ENCODE measurements around the gene CYTIP.

The CYTIP gene

DNA sequence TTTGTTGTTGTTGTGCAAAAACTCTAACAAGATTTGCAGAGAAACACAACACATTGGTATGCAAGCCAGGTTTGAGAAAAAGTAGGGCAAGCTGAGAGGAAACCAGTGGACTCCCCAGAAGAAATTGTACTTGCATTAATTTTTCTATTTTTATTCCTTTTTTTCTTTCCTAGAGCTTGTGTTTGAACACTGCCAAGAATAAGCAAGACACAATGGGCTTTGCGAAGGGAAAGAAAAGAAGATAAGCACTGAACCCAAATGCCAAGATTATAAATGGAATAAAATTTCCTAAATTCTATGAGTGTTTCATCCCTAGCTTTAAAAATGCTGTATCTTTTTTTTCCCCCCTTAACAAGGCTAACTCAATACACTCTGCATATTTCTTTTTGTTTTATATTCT lies 17.0 kb upstream of the CYTIP start:
- no peak for DNase-seq

DNA sequence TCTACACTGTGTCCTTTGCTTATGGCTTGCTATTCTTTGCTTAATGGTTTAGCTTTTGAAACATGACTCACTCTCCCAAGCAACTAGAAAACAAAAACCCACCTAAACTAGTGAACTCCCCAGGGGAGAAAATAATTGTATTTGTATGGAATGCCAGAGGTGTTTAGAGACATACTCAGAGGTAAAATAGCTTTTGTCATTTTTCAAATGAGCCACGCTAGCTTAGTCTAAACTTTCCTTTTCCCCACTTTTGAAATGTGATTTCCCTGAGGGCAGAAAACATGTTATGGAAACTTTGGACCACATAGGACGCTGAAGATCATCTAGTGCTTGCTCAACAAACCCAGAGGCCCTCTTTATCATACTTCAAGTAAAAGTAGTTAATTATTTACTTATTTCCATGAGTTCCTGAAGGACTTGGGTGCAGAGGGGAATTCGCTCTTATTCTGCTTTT lies 16.5 kb upstream of the CYTIP start:
- DNase-seq: no peak

DNA sequence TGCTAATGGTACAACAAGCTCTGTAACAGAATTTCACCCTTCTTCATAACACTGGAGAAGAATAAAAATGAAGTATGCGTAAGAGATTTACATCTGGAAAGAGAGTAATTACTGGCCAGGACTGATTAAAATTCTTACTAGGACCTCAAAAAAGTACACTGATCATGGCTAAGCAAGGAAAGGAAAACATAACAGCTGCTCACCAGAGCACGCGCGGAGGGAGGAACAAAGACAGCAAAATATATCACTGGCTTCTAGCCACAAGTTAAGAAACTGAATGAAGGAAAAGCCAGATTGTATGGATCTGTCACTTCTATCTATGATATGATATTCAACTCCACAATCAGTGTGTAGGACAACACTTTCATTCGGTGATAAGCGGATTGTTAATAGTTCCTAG lies 15.6 kb upstream of the CYTIP start:
- DNase-seq: no peak

DNA sequence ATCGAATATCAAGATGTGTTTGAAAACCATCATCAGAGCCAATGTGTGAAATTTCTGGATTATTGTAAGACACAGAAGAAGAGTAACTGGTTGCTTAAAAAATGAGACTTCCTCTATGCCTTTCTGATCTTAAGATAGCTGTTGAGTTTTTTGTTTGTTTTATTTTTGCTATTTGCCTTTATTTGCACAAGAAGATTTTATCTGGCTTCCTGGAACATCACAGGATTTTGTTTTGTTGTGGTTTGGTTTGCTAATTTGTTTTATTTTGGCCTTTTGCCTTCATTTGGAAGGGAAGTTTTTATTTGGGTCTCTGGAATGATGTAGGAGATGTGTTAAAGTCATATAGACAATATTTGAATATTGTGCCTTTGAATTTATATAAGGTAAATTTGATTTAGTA lies 3.9 kb upstream of the CYTIP start:
- DNase-seq: no peak

DNA sequence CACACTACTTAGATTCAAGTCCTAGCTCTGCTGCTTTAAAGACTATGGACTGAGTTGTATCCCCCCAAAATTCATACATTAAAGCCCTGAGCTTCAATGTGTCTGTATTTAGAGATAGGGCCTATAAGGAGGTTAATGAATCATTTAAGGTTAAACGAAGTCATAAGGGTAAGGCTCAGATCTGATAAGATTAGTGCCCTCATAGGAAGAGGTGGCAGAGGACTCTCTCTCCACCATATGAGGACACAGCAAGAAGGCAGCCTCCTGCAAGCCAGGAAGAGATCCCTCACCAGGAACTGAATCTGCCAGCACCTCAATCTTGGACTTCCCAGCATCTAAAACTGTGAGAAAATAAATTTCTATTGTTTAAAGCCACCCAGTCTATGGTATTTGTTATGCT lies 3.1 kb upstream of the CYTIP start:
- no peak for DNase-seq

DNA sequence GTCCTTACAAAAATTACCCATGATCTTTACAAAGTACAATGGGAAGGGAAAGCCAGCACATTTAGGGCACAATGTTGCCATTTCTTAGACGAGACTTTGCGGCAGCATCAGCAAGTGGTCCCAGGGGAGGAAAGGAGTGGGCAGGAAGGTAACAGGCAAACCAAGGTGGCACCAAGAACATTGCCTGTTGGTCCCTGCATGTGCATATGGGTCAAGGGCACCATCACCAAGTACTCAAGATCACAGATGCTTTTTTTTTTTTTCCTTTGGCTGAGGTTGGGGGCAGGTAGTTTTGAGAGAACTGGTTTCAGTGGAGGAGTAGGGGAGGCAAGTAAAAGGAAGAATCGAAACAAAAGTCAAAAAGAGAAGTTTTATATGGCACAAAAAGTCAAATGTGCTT lies 752 bp upstream of the CYTIP start:
- no peak for DNase-seq

DNA sequence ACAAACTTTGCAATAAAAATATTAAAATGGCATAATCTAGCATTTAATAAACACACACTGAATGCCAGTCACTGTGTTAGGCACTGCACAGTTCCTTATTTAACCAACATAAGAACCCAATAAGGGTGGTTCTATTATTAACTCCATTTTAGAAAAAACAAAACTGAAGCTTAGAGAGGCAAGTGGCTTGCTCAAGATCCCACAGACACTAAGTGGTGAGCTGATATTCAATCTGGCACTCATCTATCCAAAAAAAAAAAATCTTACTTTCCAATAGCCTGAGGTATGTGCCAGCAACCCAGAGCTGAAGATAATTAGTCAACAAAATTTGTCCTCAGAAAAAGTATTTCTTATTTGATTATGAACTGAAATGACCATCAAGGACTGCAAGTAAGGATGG lies 799 bp downstream of the CYTIP start:
- DNase-seq: no peak

DNA sequence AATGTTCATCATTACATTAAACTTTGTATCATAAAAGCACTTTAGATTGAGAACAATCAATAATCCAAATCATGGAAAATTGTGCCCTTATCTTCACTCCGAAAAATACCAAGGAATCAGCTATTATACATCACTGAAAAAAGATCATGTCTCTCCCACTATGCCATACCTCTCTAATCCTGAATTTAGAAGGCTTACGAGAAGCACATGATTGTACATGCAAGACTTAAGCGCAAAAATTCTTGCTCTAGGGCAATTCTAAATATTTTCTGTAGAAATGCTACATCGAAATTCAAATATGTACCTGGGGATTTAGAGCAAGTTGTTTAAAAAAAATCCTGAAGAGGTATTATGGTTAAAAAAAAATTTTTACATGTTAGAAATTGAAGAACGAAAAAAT lies 1.3 kb downstream of the CYTIP start:
- DNase-seq: no peak

DNA sequence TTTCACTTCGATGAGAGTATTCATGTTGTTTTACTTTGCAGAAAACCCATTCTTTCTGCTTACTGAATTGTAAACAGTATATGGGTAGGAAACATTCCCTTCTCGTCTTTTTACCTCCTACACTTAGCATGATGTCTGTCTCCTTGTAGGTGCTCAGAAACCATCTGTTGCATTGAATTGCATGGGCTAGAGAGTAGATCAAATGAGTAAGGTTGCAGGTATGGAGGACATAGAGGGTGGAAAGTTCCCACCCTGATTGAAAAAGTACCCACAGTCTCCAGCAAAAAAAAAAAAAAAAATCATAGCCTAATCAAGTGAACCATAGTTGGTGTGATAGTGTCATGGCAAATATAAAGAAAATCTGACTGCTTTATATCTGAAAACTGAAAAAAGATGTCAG lies 1.7 kb downstream of the CYTIP start:
- DNase-seq: no peak

DNA sequence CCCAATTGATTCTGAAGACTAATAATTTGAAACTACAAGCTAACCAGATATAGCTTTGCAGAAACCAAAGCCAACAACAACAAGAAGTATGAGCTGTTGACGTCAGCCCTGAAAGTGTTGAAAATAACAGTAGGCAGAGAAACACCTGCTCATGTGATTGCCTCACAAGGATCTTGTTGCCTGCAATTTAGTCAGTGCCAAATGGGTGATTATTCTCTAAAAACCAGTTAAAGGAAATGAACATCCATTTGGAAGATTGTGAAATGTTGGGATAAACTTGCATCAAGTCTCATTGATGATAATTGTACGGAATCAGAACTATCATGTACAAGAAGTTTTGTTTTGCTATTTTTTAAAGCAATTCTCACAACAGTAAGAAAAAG lies 2.8 kb downstream of the CYTIP start:
- DNase-seq: no peak

DNA sequence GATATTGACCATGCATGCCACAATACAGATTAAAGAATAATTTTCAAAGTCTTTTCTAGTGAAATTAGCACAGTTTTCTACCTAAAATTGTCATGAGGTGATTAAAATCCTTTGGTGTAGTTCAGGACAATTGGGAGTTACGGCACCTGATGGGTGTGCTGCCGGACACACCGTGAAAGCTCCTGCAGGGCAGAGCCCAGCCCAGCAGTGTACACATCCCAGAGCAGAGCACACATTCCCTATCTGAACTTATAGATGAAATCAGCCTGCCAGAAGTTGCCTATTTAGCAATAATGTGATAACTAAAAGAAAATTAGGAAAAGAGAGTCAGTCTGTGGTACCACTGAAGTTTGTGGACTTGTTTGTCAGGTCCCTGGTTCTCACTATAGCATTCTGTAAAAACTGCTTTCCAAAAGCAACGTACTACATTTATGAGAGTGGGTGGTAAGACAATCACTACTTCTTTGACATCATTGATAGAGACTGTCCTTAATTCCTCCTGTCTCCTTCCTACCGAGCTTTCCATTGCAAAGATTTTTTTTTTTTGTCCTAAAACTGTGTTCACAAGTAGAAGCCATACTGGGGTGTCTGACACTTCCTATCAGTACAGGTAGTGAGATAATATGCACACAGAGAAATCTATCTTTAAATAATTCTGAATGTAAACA lies 3.4 kb downstream of the CYTIP start:
- DNase-seq: no peak

DNA sequence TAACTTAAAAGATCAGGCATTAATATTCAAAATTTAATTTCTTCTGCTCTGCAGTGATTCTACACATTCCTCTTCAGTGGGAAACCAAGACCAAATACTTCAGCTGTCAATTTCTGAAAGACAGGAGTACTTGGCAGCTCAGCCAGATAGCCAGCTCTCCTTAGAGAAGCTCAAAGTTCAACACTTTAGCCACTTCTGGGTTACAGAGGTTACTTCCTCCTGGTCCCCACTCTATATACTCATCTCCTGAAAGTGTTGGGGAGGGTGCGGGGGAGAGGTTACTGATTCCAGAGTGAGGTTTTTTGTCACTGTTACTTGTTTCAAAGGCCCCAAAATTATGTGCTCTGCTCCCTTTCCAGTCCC lies 4.1 kb downstream of the CYTIP start:
- no peak for DNase-seq

DNA sequence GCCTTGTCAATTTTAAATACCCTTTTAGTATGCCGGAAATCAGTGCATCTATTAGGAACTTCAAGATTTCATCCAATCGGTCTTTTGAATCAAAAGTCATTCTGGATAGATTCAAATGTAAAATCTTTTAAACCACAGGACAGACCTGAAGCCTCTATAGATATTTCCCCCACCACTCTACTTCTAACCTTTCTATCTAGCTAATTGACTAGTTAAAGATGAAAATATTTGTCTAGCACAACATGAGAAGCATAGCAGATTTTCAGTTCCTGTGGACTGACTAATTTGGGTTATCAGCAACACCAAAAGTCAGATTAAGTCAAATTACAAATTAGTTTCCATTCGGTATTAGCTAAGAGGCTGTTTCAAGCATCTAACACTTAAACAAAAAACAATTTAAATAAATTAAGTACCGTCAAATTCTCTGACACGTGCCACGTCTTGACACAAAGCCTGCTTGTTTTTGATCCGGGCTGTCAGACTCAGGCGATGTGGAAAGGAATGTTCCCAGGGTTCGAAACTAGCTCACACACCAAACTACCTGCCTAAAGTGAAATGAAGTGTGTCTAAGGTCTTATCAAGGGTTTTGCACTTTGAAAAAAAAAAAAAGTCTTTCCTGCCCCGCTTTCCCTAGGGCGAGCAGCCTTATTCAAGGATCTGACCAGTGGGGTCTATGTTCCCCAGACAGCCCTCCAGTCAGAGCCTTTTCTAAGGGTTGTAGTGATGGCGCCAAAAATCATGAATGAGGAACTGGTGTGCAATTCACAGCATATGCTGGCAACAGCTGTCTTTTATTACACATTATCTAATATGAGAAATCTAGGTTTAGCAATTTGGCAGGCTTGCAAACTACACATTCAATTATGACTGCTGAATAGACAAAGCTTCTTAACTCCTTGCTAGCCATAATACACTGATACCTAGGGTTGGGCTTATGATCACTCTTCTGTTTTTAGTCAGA lies 4.7 kb downstream of the CYTIP start:
- DNase-seq: no peak

DNA sequence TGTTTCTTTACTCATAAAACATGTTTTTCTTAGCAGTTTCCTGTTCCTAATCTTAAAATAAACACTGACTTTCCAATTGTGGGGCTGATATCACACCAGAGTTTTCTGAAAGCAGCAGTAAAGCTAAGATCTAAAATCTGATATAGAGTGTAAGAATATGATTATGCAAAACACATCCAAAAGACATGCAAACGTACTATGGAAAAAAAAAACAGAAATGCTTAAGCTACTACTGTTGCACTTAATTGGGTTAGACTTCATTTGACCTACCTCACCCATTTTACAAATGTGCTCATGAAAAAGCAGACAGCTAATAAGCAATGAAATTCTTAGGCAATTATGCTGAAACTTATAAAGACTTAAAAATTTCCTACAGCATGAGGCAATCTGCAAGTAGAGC lies 10.5 kb downstream of the CYTIP start:
- no peak for DNase-seq

DNA sequence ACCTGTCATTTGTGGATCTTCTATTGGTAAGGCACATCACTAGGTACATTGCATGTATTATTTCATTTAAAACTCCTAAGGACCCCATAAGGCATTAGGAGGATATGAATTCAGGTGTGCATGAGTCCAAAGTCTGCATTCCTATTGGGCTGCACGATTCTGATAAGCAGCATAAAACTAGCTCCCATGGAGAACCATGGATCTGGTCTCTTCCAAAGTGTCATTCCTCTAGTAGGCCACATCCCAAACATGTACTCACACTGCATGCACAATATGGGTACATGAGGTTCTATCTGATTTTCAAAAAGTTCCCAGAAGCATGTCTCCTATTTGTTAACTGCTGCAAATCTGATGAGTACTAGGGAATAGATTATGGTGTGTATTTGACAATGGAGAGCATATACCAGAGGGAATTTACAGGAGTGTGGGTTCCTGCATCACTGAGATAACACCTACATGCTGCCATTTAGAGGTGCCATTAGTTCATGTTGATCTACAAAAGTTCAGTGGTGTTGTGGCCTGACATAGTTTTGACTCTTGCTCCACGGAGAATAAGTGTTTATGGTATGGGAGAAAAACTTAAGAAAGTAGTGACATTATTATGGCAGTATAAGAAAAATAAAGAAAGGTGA lies 11.3 kb downstream of the CYTIP start:
- no peak for DNase-seq

DNA sequence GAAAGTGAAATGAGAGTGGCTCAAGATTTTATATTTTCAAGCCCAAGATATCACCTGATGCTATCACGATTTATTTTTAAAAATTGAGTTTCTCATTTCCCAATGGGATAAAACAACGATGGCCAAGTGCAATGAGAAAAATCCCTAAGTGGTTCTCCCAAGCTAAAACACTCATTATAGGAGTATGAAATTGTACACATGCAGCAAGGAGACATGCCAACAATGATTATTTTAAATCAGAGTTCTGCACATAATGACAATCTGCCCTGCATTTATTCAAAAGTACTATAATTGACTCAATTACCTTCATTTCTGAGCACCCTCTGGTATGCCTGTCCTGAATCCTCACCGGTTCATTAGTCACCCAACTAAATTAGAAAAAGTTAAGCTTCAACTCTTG lies 12.7 kb downstream of the CYTIP start:
- DNase-seq: no peak

DNA sequence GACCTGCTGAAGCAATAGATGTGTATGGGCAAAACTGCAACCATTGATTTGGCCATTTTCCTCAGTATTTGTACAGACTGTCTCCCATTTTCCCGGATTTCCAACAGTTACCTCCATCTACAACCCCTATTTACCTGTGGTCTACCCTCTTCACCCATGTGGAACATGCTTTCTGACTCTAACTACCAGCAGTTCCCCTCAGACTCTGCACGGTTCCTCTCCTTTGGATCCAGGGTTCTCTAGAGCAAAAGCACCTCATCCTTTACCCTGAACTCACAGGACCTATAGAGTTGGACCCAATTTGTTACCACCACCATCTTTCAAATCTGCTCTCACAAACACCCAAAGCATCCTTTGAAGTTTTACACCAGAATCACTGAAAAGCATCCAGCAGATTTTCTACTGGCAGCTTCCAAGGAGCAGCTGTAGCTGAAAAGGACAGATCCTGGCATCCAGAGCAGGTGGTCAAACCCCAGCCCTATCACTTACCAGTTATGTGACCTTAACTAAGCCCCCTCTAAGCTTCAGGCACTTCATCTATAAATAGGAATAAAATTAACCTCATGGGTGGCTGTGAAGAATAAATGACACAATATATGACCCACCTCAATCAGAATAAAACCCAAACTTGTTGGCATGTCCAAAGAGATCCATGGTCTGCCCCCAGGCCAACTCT lies 15.3 kb downstream of the CYTIP start:
- no peak for DNase-seq

DNA sequence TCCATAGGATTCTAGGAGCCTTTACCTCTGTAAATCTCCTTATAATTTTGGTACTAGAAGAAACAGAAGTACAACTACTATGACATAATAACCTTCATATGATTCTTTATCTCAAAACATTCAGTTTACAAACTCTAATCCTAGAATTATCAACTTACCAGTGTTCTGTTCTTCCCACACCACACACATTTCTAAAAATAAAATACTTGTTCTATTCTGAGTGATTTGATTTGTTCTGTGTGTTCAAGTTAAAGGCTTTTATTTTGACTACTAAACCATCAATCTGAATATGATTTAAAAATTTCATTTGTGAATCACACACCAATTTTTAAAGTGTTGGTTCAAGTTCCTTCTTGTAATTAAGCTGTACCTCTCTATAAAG lies 16.0 kb downstream of the CYTIP start:
- no peak for DNase-seq

DNA sequence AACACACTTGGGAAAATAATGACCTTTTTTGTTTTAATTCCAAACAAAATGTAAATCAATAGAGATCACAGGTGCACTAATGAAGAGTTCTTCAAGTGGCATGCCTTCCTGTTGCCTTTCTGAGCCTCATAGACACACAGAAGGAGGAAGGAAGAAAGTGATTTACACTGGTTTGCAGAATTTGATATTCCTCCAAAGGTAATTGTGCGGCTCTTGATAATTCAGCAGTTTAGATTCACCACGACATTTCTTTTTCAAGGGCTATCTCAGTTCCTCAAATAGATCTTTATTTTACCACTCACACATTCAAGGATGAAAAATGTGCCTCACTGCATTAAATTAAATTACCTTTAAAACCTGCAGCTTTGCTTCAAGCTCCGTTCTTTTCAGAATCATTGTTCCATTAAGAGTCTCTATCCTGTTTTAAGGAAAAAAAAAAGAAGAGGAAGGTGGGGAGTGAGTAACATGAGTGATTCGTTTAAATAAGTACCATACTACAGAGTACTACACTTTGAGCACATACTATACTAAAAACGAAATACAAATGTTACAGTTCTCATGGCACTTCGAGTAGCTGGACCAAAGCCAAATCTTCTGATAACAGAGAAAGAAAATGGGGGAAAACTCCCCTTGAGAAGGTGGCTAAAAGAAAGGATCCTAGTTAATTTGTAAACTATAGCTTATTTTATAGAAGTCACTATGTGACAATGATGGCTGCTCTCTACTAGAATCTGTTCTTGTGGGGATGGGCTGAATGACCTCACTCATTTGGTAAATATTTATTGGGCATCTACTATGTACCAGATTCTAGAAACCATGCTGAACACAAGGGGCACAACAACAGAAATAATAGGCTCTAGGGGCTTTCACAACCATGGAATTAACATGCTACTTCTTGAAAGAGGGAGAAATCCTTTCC lies 16.6 kb downstream of the CYTIP start:
- DNase-seq: no peak

DNA sequence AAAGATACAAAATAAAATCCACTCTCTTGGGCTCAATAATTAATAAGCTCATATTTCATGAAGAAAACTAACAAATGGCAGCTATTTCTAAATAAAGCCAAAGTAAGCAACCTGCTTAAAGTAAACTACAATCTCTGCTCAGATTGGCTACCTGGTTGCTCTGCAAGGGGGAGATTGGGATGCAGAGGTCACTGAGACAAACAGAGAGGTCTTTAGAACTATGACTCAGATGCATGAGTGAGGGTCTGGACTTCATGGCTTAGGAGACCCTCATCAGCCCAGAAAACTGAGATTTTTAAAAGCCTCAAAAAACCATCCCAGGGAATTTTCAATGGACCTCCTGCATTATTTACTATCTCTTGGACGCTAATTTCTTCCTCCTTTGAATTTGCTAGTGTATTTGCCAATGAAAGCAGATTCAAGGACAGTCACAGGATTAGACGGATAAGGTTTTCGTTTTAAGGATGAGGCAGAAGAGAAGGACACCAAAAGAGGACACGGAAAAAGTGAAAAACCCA lies 17.4 kb downstream of the CYTIP start:
- no peak for DNase-seq

DNA sequence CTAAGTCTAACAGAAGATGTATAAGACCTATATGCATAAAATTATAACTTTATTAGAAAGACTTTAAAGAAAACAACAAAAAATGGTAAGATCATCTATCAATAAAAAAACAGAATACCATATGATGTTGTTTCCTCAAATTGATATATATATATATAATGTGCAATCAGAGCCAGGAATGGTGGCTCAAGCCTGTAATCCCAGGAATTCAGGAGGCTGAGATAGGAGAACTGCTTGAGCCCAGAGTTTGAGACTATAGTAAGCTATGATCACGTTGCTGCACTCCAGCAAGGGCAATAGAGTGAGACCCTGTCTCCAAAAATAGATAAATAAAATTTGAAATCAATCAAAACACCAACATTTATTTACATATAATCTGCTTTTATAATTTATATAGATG lies 19.5 kb downstream of the CYTIP start:
- DNase-seq: no peak

DNA sequence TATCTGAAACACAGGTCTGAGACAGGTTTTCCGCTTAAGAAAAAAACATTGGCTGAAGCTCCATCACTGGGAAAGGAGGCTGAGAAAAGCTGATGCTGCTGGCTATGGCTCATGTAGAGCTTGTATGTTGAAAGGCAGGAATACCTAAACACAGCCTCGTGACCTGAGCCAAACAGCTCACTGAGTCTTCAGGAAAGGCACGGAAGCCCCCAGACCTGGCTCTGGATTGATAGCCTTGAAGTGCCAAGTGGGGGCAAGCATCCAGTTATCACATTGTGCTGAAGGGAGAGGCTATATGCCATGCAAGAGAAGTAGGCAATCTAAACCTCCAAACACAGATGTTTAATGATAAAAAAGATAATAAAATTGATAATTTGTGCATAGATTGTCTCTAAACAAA lies 21.9 kb downstream of the CYTIP start:
- DNase-seq: no peak

All from NCI-H2081 treated with DMSO at 0.1 percent for 48 hours (cell line).